ENCODE data around the gene TAB3. TPM values are rescaled to one million over a fixed set of nuclear protein-coding genes. Genes with fewer than 3 reads are reported as not detected.

The TAB3 gene
- total RNA-seq, 1 experiment from 2014 or later: 13.5 TPM

DNA sequence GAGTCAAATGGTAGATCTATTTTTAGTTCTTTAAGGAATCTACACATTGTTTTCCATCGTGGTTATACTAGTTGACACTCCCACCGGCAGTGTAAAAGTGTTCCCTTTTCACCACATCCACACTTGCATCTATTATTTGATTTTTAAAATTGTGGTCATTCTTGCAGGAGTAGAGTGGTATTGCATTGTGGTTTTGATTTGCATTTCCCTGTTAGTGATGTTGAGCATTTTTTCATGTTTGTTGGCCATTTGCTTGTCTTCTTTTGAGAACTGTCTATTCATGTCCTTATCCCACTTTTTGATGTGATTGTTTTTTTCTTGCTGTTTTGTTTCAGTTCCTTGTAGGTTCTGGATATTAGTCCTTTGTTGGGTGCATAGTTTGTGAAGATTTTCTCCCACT, 70.0 kb downstream of the TAB3 start:
- Histone ChIP-seq H2AFZ (ENCODE audit: low read length) (no peak overlapping the region), H2BK12ac (ENCODE audit: insufficient read length, low read depth, low read length) (no peak overlapping the region), H3K18ac (ENCODE audit: insufficient read length, low read depth, low read length) (no peak overlapping the region), H3K79me2 (ENCODE audit: insufficient read depth, low read length) (no peaks in the 10 kb centered on the region), H3K23me2 (ENCODE audit: insufficient read length, low read depth, low read length, poor library complexity, severe bottlenecking) (no peaks in the 10 kb centered on the region), H3K14ac (ENCODE audit: insufficient read depth, low read length) (no peak overlapping the region), H2BK5ac (ENCODE audit: insufficient read length, low read length) (no peak overlapping the region), H3K9me3 (ENCODE audit: control insufficient read depth, low read depth, low read length) (no peaks in the 10 kb centered on the region), H3K4me1 (ENCODE audit: insufficient read depth, low read length) (no peaks in the 10 kb centered on the region), H3K79me1 (ENCODE audit: insufficient read depth, low read depth, low read length, poor library complexity, severe bottlenecking) (no peaks in the 10 kb centered on the region), H2BK20ac (ENCODE audit: low read depth, low read length, poor library complexity, severe bottlenecking) (no peak overlapping the region), H3K23ac (ENCODE audit: insufficient read length, low read depth, low read length) (no peak overlapping the region), H2BK15ac (ENCODE audit: low read depth, low read length) (no peak overlapping the region), H4K91ac (ENCODE audit: insufficient read length, low read depth, low read length) (no peak overlapping the region), H2BK120ac (ENCODE audit: low read depth, low read length, poor library complexity, severe bottlenecking) (no peak overlapping the region), H3T11ph (ENCODE audit: low read length) (no peak overlapping the region), H3K9ac (ENCODE audit: extremely low read depth, insufficient read length, low read length) (no peak overlapping the region), H3K4me2 (ENCODE audit: insufficient read depth, insufficient read length, low read length) (no peak overlapping the region), H3K27me3 (ENCODE audit: insufficient read depth, low read length) (no peaks in the 10 kb centered on the region), H2AK5ac (ENCODE audit: insufficient read length, low read length) (no peak overlapping the region), H3K56ac (ENCODE audit: insufficient read length, low read depth, low read length) (no peak overlapping the region), H4K5ac (ENCODE audit: insufficient read length, low read depth, low read length) (no peak overlapping the region), H4K8ac (replicated peaks; ENCODE audit: insufficient read length, low read depth, low read length) (no peak overlapping the region), H4K20me1 (ENCODE audit: control insufficient read depth, insufficient read depth, insufficient read length) (no peaks in the 10 kb centered on the region), H3K4ac (ENCODE audit: low read depth, low read length) (no peak overlapping the region), H3K27ac (ENCODE audit: insufficient read length, low read depth, low read length) (no peak overlapping the region)
- TF ChIP-seq, protein P1, sequence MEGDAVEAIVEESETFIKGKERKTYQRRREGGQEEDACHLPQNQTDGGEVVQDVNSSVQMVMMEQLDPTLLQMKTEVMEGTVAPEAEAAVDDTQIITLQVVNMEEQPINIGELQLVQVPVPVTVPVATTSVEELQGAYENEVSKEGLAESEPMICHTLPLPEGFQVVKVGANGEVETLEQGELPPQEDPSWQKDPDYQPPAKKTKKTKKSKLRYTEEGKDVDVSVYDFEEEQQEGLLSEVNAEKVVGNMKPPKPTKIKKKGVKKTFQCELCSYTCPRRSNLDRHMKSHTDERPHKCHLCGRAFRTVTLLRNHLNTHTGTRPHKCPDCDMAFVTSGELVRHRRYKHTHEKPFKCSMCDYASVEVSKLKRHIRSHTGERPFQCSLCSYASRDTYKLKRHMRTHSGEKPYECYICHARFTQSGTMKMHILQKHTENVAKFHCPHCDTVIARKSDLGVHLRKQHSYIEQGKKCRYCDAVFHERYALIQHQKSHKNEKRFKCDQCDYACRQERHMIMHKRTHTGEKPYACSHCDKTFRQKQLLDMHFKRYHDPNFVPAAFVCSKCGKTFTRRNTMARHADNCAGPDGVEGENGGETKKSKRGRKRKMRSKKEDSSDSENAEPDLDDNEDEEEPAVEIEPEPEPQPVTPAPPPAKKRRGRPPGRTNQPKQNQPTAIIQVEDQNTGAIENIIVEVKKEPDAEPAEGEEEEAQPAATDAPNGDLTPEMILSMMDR (conservative IDR thresholded peaks at IDR 0.05): no peak
- DNase-seq: no peak
- Mint-ChIP-seq H3K4me3 (no peak overlapping the region), H3K36me3 (ENCODE audit: insufficient read depth in 1 of 3, low read depth in 3 of 3) (no peaks in the 10 kb centered on the region; a peak in 1 of 7 replicates), H3K27ac (no peak overlapping the region), H3K27me3 (ENCODE audit: low read depth) (no peaks in the 10 kb centered on the region), H3K9me3 (peaks cover 50 to 52% of the 10 kb centered on the region in 2 experiments), H3K4me1 (peaks cover 5 to 7% of the 10 kb centered on the region in 2 experiments)
- no CpG with 5 or more reads among the region's 2 CpGs for WGBS (ENCODE audit: extremely low coverage, insufficient read length, low lambda C conversion rate)

All from H9 (cell line).